NCI-H82 treated with DMSO at 0.1 percent for 48 hours (cell line): ENCODE results near the gene SRBD1.

ENCODE experiments used
- DNase-seq: peaks from one replicate; lab custom pipeline; 2025; ENCODE audit not compliant: unreplicated experiment; lab: John Stamatoyannopoulos, UW

SRBD1 gene

DNA sequence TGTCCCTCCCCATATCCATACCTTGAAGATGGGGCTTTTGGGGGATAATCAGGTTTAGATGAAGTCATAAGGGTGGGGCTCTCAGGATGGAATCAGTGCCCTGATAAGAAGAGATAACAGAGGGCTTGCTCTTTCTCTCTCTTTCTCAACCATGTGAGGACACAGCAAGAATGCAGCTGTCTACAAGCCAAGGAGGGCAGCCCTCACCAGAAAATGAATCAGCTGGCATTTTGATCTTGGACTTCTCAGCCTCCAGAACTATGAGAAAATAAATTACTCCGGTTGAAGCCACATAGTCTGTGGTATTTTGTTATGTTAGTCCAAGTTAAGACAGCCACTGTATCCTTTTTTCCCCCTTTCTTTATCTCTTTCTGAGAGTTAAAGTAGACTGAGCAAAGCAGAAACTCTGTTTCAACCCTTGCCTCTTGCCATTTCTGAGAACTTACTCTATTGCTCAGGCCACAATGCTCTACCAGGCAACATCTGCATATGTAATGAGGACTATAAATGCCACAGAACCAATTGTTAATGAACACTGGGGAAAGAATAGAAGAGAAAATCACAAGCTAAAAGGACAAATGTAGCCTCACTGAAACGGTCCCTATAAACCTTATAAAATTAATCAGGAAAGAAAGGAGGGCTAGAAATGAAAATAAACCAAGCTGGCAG, 56.9 kb downstream of the SRBD1 start:
- DNase-seq, result no peak

DNA sequence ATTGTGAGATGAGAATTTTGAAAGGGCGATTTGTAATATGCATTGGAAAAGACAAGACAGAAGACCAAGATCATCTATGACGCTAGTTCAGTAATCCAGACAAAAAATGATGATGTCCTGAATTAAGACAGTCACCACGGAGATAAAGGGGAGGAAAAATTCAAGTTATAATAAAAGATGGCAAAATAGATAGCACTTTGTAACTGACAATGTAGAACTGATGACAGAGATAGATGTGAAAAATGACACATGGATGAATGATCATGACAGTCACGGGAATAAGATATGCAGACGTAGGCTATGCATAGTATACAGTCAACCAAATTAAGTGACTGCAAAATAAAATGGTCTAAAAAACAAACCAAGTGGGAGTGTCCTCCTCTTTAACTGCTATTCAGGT, 59.2 kb downstream of the SRBD1 start:
- no peak for DNase-seq

DNA sequence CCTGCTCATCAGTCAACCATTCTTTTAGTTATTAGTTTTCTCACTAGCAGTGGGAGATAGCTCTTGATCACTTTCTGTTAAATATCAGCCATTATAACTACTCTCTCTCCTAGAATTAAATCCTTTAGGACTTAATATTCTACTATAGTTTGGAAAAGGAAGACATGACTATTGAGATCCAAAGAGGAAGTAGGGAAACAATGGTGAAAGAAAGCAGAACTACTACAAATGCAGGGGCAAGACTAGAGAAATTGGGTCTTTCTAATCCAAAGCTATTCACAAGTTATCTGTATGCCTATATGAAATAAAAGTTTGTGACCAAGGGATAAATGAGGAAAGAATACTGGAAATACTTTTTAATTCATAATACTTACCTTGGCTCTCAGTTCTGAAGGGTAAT, 65.1 kb downstream of the SRBD1 start:
- no peak for DNase-seq

- no peak for DNase-seq
Observed at GRCh38 chr2:45543257-45543656, 67.8 kb downstream of the SRBD1 start.

DNA sequence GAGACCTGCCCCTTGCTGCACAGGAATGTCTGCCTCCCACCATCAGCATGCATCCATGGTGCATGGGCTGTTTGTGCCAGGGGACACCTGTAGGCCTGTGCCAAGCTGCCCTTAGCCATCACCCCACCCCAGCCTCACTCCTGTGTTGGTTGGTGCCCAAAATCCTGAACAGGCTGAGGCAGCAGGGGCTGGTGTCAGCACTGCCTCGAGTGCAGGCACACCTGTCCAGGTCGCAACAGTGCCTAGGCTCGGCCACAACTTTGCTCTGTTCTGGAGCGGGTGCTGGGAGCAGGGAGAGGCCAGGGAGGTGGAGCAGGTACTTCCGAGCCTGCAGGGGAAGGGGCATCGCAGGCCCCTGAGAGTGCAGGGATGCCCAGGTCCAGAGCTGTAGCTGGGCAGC, 69.1 kb downstream of the SRBD1 start:
- DNase-seq, result no peak

DNA sequence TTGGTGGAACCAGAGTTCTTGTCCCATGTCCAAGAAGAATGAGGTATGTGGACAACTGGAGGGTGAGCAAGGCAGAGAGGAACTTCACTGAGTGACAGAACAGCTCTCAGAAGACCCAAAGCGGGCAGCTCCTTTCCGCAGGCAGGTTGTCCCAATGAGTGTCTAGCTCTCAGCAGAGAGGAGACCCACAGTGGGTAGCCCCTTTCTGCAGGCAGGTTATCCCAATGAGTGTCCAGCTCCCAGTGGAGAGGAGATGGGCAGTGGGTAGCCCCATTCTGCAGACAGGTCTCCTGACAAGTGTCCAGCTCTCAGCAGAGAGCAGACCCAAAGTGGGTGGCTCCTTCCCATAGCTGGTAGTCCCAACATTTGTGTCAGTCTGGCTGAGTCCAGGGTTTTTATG, 69.6 kb downstream of the SRBD1 start:
- no peak for DNase-seq

GRCh38 chr2:45540942-45541341, 70.1 kb downstream of the SRBD1 start:
- DNase-seq, result no peak

DNA sequence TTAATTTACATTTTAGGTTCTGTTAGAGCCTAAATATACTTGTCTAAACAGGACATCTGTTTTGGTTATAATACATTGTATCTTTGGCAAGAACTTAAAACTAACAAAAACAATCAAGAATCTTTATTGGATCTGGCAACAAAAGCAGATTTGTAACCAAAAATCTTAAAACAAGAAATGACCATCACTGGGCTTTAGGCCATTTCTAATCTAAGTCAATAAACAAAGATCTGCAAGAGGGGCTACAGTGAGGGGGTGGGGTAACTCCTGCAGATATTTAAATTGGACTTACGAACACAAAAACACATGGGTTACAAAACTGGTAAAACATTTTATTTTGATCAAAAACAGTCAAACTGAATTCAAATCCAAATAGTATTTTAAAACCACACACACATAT, 77.3 kb downstream of the SRBD1 start:
- no peak for DNase-seq

- DNase-seq, result no peak
Observed at GRCh38 chr2:45532181-45532580, 78.9 kb downstream of the SRBD1 start.

DNA sequence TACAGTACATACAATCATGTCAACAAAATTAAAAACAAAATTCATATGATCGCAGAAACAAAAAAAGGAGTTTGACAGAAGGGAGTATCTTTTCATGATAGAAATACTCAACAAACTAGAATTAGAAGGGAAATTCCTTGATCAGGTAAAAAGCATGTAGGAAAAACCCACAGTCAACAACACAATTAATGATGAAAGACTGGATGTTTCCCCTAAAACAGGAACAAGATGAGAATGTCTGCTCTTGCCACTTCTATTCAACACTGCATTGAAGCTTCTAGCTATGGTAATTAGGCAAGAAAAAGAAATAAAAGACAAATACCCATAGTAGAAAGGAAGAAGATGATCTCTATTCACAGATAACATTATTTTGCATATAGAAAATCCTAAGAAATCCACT, 87.1 kb downstream of the SRBD1 start:
- no peak for DNase-seq

DNA sequence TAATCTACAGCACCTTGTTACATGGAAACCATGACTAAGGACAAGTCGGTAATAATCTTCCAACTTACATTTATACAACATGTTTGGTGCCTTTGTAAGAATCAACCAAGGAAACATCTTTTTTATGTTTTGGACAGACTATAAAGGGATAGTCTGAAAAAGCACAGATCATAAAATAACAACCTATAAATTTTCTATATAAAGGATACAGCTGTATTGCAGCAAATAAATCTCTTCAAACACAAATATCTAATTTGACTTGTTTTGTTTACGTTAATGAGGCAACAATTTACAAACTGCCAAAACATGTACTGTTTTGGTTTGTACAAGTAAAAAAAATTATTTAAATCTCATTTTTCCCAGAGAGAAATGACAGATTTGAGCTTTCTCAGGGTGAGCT, 92.5 kb downstream of the SRBD1 start:
- no peak for DNase-seq

- DNase-seq, result no peak
Observed at GRCh38 chr2:45510701-45511420, 100.2 kb downstream of the SRBD1 start.

DNA sequence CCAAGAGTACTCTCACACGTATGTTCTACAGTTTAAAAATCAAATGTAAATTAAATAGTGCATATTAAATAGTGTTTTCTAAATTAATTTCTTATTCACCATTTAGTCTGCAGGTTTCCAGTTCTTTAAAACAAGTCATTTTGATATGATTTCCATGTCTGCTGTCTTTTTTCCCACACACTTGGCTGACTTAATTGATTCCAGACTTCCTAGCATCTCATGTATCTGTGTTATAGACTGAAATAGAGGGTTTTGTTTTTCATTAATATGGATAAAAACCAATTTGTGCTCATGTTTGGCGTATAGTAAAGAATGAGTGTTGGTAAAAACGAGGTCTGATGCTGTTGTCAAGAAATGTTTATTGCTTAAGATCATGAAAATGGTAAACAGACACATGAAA, 104.3 kb downstream of the SRBD1 start:
- no peak for DNase-seq

DNA sequence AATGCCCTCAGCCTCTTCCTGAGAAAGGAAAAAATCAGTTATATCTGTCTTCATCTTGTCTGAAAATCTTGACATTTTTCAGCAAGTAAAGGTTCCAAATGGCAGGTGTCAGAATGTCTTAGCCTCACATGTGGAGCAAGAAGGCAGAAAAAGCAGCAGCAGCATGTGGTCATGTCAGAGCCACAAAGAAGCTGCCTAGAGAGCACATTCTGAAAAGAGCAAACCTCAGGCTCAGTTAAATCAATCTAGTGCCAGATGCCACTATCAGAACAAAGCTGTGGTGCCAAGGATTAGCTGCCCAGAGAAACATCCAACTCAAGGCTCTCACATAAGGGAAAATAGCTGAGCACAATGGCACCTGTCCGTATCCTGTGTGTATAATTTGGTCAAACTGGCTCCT, 105.9 kb downstream of the SRBD1 start:
- no peak for DNase-seq

DNA sequence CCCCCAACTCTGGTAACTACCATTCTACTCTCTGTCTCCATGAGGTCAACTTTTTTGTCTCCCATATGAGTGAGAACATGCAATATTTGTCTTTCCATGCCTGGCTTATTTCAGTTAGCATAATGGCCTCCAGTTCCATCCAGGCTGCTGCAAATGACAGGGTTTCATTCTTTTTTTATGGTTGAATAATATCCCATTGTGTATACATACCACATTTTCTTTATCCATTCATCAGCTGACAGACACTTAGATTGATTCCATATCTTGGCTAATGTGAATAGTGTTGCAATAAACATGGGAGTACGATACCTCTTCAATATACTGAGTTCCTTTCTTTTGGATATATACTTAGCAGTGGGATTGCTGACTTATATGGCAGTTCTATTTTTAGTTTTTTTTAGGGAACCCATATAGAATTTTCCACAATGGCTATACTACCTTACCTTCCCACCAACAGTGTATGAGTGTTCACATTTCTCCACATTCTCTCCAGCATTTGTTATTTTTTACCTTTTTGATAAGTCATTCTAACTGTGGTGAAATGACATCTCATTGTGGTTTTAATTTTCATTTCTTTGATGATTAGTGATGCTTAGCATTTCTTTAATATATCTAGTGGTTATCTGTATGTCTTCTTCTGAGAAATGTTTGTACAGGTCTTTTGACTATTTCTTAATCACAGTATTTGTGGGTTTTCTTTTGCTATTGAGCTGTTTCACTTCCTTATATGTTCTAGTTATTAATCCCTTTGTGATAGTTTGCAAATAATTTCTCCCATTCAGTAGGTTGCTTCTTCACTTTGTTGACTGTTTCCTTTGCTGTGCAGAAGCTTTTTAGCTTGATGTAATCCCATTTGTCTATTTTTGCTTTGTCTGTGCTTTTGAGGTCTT, 112.2 kb downstream of the SRBD1 start:
- DNase-seq, result no peak

DNA sequence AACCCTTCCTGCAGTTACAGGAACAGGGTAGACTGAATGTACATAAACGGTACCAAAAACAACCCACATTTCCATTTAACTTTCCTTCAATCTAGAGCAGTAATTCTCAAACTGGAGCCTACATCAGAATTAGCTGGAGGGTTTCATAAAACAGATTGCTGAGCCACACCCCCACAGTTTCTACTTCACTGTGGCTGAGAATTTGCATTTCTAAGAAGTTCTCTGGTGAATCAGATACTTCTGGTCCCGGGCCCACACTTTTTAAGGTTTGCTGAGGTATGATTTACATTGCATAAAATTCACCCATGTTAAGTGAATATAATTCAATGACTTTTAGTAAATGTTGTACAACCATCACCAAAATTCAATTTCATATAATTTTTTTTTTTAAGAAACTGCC, 113.7 kb downstream of the SRBD1 start:
- DNase-seq, result no peak

GRCh38 chr2:45496869-45497268, 114.2 kb downstream of the SRBD1 start:
- DNase-seq, result no peak

GRCh38 chr2:45494978-45495293, 116.1 kb downstream of the SRBD1 start:
- DNase-seq, result no peak

DNA sequence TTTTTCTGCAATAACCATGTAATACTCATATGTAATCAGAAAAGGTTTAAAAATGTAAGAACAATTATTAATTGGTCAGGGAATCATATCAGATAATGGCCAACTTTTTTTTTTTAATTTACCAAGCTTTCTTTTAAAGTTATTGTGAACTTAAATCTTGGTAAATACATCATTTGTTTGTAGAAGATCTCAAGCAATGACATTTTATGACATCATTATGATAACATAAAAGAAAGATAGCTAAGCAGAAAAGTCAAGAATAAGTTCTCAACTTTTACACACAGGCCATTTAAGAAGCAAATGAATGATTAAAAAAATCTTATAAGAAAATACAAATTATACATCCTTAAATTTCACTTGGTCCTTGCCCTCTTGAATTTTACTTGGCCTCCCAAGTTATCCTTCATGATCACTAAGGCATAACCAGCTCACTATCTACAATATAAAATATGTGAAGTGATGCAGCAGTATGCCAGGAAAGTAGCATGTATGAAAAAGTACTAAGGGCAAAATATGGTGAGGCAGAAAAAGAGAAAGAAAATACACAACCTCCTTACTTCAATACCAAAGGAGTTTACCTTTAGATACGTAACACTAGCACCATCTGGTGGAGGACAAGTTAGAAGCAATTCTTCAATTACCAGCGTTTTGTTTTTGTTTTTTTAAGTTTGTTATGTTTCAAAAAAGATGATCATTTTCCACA, 116.6 kb downstream of the SRBD1 start:
- peak; percentile 40 for DNase-seq

GRCh38 chr2:45484965-45485364, 126.1 kb downstream of the SRBD1 start:
- DNase-seq, result no peak

GRCh38 chr2:45483997-45484396, 127.1 kb downstream of the SRBD1 start:
- no peak for DNase-seq

- no peak for DNase-seq
Observed at GRCh38 chr2:45477546-45477945, 133.5 kb downstream of the SRBD1 start.
